NT2/D1 (cell line): Measurements from ENCODE around the gene EGLN2.
"Not testable (repeated sequence)": the region's sequence is repeated elsewhere in the genome, so short reads cannot be mapped to it uniquely, and the experiment has no call there.

Source experiments
- SUZ12 ChIP-seq: IDR thresholded peaks from 2 replicates; pipeline ENCODE4 v1.6.1; 2011; ENCODE audit not compliant: insufficient read length, insufficient read depth; ENCODE audit errors: extremely low read depth
- YY1 ChIP-seq: IDR thresholded peaks from 2 replicates; pipeline ENCODE4 v1.6.1; 2011; ENCODE audit not compliant: insufficient read length, insufficient read depth
- ZNF274 ChIP-seq: IDR thresholded peaks from 2 replicates; pipeline ENCODE4 v1.6.1; 2011; ENCODE audit warnings: mild to moderate bottlenecking, low read depth, low read length

DNA sequence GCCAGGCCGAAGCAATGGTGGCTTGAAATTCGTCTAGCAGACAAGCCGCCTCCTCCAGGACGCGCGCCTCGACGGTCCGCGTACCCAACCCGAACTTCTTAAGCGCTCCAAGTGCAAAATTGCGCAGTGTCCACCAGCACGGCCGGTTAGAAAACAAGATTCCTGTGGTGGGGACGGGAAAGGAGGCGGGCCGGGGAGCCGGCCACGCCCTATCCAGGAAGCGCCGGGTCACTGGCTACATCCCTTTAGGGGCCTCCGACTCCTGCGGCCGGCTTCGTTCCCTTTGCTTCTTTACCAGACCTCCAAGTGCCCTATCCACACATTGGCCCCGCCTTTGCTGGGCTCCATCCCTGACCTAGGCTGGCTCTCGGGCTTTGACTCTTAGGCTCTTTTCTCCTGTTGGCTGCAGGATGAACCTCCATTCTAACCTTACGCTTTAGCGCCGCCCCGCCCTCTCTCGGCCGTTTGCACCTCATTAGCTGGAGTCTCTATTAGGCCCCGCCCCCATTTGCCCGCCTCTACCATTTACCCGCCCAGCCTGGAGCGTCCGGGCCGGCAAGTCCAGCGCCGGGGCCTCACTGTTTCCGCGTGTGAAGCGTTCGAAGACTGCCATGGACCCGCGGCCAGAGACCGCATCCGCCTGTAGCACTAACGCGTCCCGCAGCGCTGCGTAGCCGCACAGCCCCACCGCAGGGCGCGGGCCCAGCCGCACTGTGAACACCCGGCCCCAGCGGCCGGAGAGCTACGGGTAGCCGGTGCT lies 11.8 kb downstream of the EGLN2 start:
- not testable (repeated sequence) for TF ChIP-seq YY1, SUZ12, ZNF274
